GM13977 (cell line): Measurements from ENCODE around the gene CWC25.

Experiments used
- DNase-seq: peaks from one replicate; pipeline ENCODE4 v3.0.0; 2012; ENCODE audit warnings: low spot score
- in situ Hi-C: fragments of 300-500 bp; cut with MboI; formaldehyde crosslinking; loops from one replicate; pipeline ENCODE4 v1.12.0; 2022; ENCODE audit warnings: low sequenced_read_pairs, low pct_unique_long_range_greater_than_20kb, mixed read lengths, inconsistent platforms; ENCODE audit not compliant: unreplicated experiment
- TF ChIP-seq, protein P1 (sequence below): IDR thresholded peaks from 2 replicates; pipeline ENCODE4 v1.5.1; 2012; ENCODE audit warnings: mild to moderate bottlenecking, control low read depth; ENCODE audit not compliant: insufficient read depth; ENCODE audit errors: extremely low read depth, missing control alignments

Gene CWC25

DNA sequence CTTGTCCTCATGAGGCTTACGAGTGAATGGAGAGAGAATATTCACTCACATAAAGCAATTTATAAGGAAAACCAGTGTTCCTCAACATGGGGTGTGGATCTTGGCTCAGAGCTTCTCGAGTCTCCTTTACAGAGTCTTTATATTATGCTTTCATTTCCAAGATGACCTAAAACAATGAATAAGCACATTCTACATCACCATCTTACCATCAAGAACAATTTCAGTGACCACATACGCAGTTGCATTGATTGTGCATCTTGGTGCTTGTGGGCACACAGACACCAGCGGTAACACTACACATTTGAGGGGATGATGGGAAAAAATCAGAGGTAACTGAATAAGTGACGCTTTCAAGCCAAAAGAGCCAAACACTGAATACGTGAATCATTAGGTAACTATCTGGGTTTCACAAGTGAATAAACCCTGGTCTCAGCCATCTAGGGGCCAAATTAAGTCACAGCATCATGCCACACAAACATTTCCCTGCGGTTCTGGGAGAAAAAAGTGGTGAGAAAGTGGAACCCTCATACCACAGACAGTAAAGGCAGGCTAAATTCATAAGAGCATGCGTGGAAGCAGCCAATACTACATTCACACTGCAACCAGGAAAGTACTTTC is 9.4 kb downstream of the CWC25 start:
- in situ Hi-C loops, result no loop called here
- DNase-seq, result no peak
- TF ChIP-seq, protein P1, sequence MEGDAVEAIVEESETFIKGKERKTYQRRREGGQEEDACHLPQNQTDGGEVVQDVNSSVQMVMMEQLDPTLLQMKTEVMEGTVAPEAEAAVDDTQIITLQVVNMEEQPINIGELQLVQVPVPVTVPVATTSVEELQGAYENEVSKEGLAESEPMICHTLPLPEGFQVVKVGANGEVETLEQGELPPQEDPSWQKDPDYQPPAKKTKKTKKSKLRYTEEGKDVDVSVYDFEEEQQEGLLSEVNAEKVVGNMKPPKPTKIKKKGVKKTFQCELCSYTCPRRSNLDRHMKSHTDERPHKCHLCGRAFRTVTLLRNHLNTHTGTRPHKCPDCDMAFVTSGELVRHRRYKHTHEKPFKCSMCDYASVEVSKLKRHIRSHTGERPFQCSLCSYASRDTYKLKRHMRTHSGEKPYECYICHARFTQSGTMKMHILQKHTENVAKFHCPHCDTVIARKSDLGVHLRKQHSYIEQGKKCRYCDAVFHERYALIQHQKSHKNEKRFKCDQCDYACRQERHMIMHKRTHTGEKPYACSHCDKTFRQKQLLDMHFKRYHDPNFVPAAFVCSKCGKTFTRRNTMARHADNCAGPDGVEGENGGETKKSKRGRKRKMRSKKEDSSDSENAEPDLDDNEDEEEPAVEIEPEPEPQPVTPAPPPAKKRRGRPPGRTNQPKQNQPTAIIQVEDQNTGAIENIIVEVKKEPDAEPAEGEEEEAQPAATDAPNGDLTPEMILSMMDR, result no peak

DNA sequence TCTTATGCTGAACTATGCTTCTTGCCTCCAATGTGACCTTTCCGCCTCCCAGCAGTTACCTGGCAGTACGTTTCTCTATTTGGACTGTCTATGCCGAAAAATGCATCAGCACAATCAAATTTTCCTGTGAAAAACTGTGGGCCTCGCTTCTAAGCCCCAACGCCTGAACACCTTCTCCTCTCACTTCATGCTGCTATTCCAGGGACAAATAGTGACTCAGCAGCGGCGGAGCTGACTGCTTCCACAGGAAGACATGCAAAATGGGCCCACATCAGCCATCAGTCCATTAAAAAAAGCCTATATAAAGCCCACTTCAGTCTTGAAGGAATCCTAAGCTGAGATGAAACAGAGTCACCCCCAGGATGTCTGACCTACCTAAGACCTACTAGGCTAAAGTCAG is 15.3 kb downstream of the CWC25 start:
- in situ Hi-C loops, result no loop called here
- TF ChIP-seq, protein P1, result no peak
- no peak for DNase-seq

DNA sequence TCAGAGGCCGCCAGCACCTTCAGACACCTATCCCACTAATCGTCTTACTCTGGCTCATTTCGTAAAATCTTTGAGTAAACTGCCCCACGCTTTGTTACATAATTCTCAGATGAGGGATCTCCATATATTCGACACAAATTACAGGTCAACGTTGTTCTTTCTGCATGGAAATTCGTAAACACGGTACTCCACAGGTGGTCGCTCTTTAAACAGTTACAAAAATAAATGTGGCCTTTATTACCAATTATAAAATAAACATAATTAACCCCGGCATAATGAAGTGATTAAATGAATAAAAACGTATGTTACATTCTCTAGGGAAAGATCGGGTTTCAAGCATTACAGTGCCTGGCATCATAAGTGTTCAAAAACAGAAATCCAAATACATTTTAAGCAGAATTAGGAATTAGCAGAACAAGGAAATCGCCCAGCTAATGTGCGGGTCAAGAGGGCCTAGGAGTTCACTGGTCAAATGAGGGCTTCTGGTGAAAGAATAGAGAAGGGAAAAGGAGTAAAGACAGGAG is 24.8 kb downstream of the CWC25 start:
- TF ChIP-seq, protein P1, result no peak
- in situ Hi-C loops, result no loop called here
- no peak for DNase-seq

DNA sequence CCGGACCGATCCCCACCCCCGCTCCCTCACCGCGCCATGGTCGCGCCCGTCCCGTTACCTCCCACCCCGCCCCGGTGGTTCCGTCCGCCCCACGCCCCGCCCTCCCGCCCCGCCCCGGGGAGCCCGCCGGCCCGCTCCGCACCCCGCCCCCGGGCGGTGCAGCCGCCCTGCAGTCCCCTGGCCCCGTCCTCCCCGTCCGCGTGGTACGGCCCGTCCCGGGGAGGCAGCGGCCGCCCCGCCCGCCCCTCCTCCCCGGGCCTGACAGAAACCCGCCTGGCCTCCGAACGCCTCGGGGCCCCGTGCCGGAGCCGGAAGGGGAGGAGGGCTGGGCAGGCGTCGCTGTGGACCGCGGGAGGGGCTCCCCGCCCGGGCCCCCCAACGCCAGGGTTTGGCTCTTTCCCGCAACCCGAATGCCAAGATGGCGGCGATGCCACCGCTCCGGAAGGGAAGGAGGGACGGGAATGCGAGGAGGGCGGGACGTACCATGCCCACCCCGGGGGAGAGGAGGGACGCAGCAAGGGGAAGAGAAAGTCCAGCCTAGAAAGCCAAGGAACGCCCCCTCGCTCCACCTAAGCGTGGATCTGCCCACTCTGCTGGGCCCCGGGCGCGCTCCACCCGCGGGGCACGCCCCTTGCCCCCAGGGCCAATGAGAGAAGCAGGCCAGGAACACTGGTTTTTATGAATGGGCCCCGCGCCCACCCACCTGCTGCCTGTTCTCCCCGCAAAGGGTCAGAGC is 25.5 kb downstream of the CWC25 start, which contains the start of gene PIP4K2B:
TSS of gene PIP4K2B (minus strand) at position 56 of the 736 bp plus-strand sequence. CDS start 132 bp downstream, outside the sequence.
- peak; percentile 97 for DNase-seq
- in situ Hi-C loops, result no loop called here
- TF ChIP-seq, protein P1, result no peak

DNA sequence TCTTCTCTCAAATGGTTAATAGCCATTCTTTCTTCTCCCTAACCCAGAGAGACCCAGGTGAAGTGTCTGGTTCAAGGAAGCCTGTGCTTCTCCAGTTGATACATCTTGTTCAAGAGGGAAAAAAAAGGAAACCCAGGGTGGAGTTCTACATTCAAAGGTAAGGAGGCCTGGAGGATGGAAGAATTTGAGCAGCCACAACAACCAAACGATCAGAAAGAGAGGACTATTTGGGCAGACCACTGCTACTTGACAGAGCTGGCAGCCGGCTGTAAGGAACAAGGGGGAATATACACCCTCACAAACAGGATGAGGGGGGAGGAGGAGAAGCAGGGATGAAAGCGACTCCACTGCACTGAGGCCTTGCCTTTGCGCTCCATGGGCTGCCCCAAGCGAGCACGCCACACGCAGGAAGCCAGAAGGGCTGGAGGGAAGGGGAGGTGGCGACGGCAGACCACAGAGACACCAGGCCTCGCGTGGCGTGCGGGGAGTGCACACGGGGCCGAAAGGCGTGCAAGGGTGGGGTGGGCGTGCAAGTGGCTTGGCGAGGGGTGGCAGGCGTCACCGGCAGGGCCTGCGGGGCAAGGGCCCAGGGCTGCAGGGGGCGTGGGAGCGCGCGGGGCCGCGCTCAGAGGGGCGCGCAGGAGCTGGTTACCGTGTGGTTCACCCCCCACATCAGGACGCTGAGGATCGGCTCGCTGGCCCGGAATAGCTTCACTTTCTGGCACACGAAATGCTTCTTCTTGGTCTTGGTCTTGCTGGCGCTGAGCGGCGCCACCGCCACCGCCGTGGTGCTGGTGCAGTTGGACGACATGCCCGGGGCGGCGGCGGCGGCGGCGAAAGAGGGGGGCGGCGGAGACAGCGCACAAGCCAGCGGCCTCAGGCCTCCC is 26.3 kb downstream of the CWC25 start:
- TF ChIP-seq, protein P1, result no peak
- in situ Hi-C loops, result no loop called here
- no peak for DNase-seq

DNA sequence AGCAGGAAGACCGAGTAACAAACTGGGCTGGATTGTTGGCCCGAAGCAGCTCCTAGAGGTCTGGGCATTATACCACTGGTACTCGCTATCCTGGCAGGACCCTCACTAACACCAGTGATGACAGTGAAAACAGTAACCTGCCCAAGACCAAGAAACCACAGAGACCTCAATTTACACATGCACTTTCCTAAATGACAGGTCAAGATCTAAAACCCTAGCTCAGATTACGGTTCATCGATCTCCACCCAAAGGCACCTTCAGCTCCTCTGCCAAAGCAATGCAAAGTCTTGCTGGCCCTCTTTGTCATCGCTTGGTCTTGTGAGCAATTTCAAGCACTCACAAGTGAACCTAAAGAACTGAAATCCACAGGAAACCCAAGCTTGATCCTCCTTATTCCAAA is 27.3 kb downstream of the CWC25 start:
- in situ Hi-C loops, result no loop called here
- TF ChIP-seq, protein P1, result no peak

More for the DNA sequence above, 27.3 kb downstream of the CWC25 start:
- DNase-seq, result no peak
